SK-N-SH (cell line): ENCODE measurements around the gene ITGB5. TPM values are rescaled to one million over a fixed set of nuclear protein-coding genes. Genes with fewer than 3 reads are reported as not detected.

Experiments
- CTCF ChIA-PET: fragments of 300-600, 350-600 bp; formaldehyde crosslinking; extraction: SDS; loops from one replicate; lab custom pipeline; 2021; lab: Yijun Ruan, JAX
- POLR2A ChIA-PET: fragments of 350-600 bp; sonication (Branson Sonifier 250); formaldehyde crosslinking; extraction: SDS; loops from one replicate; lab custom pipeline; 2020; ENCODE audit warnings: antibody characterized with exemption, inconsistent platforms; lab: Yijun Ruan, JAX
- DNase-seq: peaks from one replicate; pipeline ENCODE4 v3.0.0; 2012
- H2AFZ ChIP-seq: fragments of 200-600 bp; sonication (generic); 2 replicates; pipeline ENCODE4 v1.8.1; 2016; ENCODE audit warnings: antibody characterized with exemption, mild to moderate bottlenecking, low read depth
- H3F3A ChIP-seq: fragments of 200-600 bp; sonication (generic); replicated peaks from 2 replicates; pipeline ENCODE3; 2016; ENCODE audit warnings: antibody characterized with exemption, mild to moderate bottlenecking; ENCODE audit not compliant: insufficient read depth
- H3K27ac ChIP-seq, 2 experiments: fragments of 200-500 bp in 1 of 2; fragments of 200-600 bp in 1 of 2; sonication (Bioruptor generic) in 1 of 2; sonication (generic), shearing (Covaris generic) in 1 of 2; 2 replicates each; pipeline versions ENCODE4 v1.5.1 to v1.6.1; 2014 to 2016; ENCODE audit warnings: low read depth in 2 of 2, inconsistent platforms in 1 of 2, low read length in 1 of 2, mild to moderate bottlenecking in 1 of 2, mixed read lengths in 1 of 2
- H3K27me3 ChIP-seq: fragments of 200-600 bp; sonication (generic), shearing (Covaris generic); 2 replicates; pipeline ENCODE4 v1.6.1; 2016; ENCODE audit warnings: mixed run types; ENCODE audit not compliant: insufficient read depth
- H3K36me3 ChIP-seq, 2 experiments: fragments of 200-500 bp in 1 of 2; fragments of 200-600 bp in 1 of 2; sonication (Bioruptor generic) in 1 of 2; sonication (generic) in 1 of 2; replicated peaks in 1 of 2; 2 replicates each; pipeline versions ENCODE3 to v1.5.1; 2014 to 2016; ENCODE audit warnings: low read length in 1 of 2, mild to moderate bottlenecking in 1 of 2; ENCODE audit not compliant: insufficient read depth in 2 of 2, control insufficient read depth in 1 of 2
- H3K4me1 ChIP-seq, 2 experiments: fragments of 200-500 bp in 1 of 2; fragments of 200-600 bp in 1 of 2; sonication (Bioruptor generic) in 1 of 2; sonication (generic), shearing (Covaris generic) in 1 of 2; 2 replicates each; pipeline versions ENCODE4 v1.5.1 to v1.6.1; 2014 to 2016; ENCODE audit warnings: low read depth in 1 of 2, low read length in 1 of 2, mixed run types in 1 of 2; ENCODE audit not compliant: insufficient read depth in 2 of 2, control insufficient read depth in 1 of 2
- H3K4me2 ChIP-seq: fragments of 200-600 bp; sonication (generic), shearing (Covaris generic); 2 replicates; pipeline ENCODE4 v1.6.1; 2017; ENCODE audit warnings: mixed run types
- H3K4me3 ChIP-seq, 2 experiments: fragments of 200-500 bp in 1 of 2; fragments of 200-600 bp in 1 of 2; sonication (Bioruptor generic) in 1 of 2; sonication (generic), shearing (Covaris generic) in 1 of 2; 2 replicates each; pipeline versions ENCODE4 v1.5.1 to v1.8.1; 2014 to 2016; ENCODE audit warnings: low read depth in 2 of 2, inconsistent platforms in 1 of 2, low read length in 1 of 2, mild to moderate bottlenecking in 1 of 2, mixed read lengths in 1 of 2, moderate library complexity in 1 of 2
- H3K79me2 ChIP-seq: fragments of 200-600 bp; sonication (generic); 2 replicates; pipeline ENCODE4 v1.8.1; 2017; ENCODE audit warnings: mild to moderate bottlenecking; ENCODE audit not compliant: insufficient read depth
- H3K9ac ChIP-seq: fragments of 200-600 bp; sonication (generic); 2 replicates; pipeline ENCODE4 v1.6.1; 2017; ENCODE audit warnings: mixed run types
- H3K9me2 ChIP-seq: fragments of 200-600 bp; sonication (generic); 2 replicates; pipeline ENCODE4 v1.6.1; 2017; ENCODE audit warnings: mixed run types
- H3K9me3 ChIP-seq: fragments of 200-600 bp; sonication (generic); 2 replicates; pipeline ENCODE4 v1.6.1; 2017; ENCODE audit warnings: mixed run types, mild to moderate bottlenecking, moderate library complexity
- H4K20me1 ChIP-seq: fragments of 200-600 bp; sonication (generic); 2 replicates; pipeline ENCODE4 v1.6.1; 2017; ENCODE audit warnings: mild to moderate bottlenecking, mixed run types; ENCODE audit not compliant: insufficient read depth
- CHD2 ChIP-seq: fragments of 150-350 bp; IDR thresholded peaks from 2 replicates; pipeline ENCODE4 v1.6.1; 2018; ENCODE audit warnings: low read length; ENCODE audit not compliant: partially characterized antibody
- ELF1 ChIP-seq: IDR thresholded peaks from 2 replicates; pipeline ENCODE4 v1.4.0; 2012
- EP300 ChIP-seq, 2 experiments: IDR thresholded peaks; 2 replicates each; pipeline versions ENCODE4 v1.4.0 to v1.6.1; 2012; ENCODE audit warnings: borderline replicate concordance in 1 of 2, low read depth in 1 of 2, low read length in 1 of 2
- FOXJ3 ChIP-seq: sonication (generic); formaldehyde crosslinking; IDR thresholded peaks from 2 replicates; pipeline ENCODE4 v1.5.1; 2020; ENCODE audit warnings: mild to moderate bottlenecking, missing genetic modification reagents
- FOXM1 ChIP-seq: IDR thresholded peaks from 2 replicates; pipeline ENCODE4 v1.4.0; 2012; ENCODE audit warnings: low read depth, mild to moderate bottlenecking
- GABPA ChIP-seq: IDR thresholded peaks from 2 replicates; pipeline ENCODE4 v1.4.0; 2012; ENCODE audit warnings: low read depth, mild to moderate bottlenecking
- GATA2 ChIP-seq: sonication (generic); formaldehyde crosslinking; IDR thresholded peaks from 2 replicates; pipeline ENCODE4 v1.5.0; 2020; ENCODE audit warnings: mild to moderate bottlenecking, missing genetic modification reagents
- JUND ChIP-seq: IDR thresholded peaks from 2 replicates; pipeline ENCODE4 v1.4.0; 2012
- MEF2A ChIP-seq: IDR thresholded peaks from 2 replicates; pipeline ENCODE4 v1.4.0; 2012; ENCODE audit warnings: low read depth, borderline replicate concordance
- NFIC ChIP-seq: IDR thresholded peaks from 2 replicates; pipeline ENCODE4 v1.4.0; 2012; ENCODE audit warnings: borderline replicate concordance
- RCOR1 ChIP-seq: fragments of 150-350 bp; IDR thresholded peaks from 2 replicates; pipeline ENCODE4 v1.6.1; 2017; ENCODE audit warnings: antibody characterized with exemption, low read length
- RFX5 ChIP-seq: IDR thresholded peaks from 2 replicates; pipeline ENCODE4 v1.6.1; 2012; ENCODE audit warnings: mild to moderate bottlenecking, improper control_type of control experiment, low read length
- RXRA ChIP-seq: IDR thresholded peaks from 2 replicates; pipeline ENCODE4 v1.4.0; 2012; ENCODE audit warnings: low read depth, mild to moderate bottlenecking, borderline replicate concordance
- SIN3A ChIP-seq: IDR thresholded peaks from 2 replicates; pipeline ENCODE4 v1.6.1; 2012; ENCODE audit warnings: low read depth, mild to moderate bottlenecking, low read length, moderate library complexity, borderline replicate concordance
- TCF12 ChIP-seq: IDR thresholded peaks from 2 replicates; pipeline ENCODE4 v1.4.0; 2012
- YY1 ChIP-seq: IDR thresholded peaks from 2 replicates; pipeline ENCODE4 v1.4.0; 2012; ENCODE audit warnings: low read depth, mild to moderate bottlenecking
- WGBS: methylation state at CpG from one replicate; pipeline ENCODE4 v1.1.6; 2017; ENCODE audit warnings: low lambda C conversion rate; 5-methylcytosine and 5-hydroxymethylcytosine counted together
- polyA plus RNA-seq, 3 experiments: library from polyadenylated mRNA; depleted of rRNA; stranded (reverse); fragments of >200 nt; gene quantifications; 2 replicates each; pipeline ENCODE4 v1.2.3, GENCODE V29; 2012
- TF ChIP-seq, protein P1 (sequence below): IDR thresholded peaks from 2 replicates; pipeline ENCODE4 v1.4.0; 2012; ENCODE audit warnings: low read depth, borderline replicate concordance
- TF ChIP-seq, protein P2 (sequence below): IDR thresholded peaks from 2 replicates; pipeline ENCODE4 v1.4.0; 2012; ENCODE audit warnings: low read depth, borderline replicate concordance
- TF ChIP-seq, protein P3 (sequence below): fragments of 150-350 bp; IDR thresholded peaks from 2 replicates; pipeline ENCODE4 v1.6.1; 2016; ENCODE audit warnings: mild to moderate bottlenecking, low read depth, low read length
- TF ChIP-seq, protein P4 (sequence below): IDR thresholded peaks from 2 replicates; pipeline ENCODE4; 2012

ITGB5 gene
- polyA plus RNA-seq, 1 of the 3 experiments (the other 2 are of a cell fraction), result 481 TPM

DNA sequence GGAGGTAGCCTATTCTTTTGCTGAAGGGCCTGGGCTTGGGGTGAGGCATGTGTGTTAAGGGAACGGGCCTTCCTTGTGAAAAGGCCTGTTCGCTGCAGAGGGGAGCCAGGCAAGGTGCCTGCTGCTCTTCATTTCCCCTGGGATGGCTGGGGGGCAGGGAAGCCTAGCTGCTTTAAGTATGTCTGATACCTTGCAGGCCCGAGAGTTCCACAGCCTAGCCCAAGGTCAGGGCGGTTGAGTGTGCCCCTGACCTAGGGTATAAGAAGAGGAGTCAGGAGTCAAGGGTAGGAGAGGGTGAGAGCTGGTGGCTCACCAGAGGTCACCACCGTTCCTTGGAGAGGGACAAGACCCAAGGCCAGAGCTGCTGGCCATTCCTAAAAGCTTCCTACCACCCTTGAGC, 110.3 kb downstream of the ITGB5 start:
- Histone ChIP-seq H3K9me3 (no peaks in the 10 kb centered on the region), H3K4me1 (peaks cover 51 to 92% of the 10 kb centered on the region in 2 experiments)
- POLR2A ChIA-PET, result no interaction called here
- TF ChIP-seq NFIC, result no peak
- TF ChIP-seq, protein P1, sequence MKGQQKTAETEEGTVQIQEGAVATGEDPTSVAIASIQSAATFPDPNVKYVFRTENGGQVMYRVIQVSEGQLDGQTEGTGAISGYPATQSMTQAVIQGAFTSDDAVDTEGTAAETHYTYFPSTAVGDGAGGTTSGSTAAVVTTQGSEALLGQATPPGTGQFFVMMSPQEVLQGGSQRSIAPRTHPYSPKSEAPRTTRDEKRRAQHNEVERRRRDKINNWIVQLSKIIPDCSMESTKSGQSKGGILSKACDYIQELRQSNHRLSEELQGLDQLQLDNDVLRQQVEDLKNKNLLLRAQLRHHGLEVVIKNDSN, result no peak
- TF ChIP-seq, all 33 proteins: peak for 0
- Histone ChIP-seq H3K4me3 (no peak overlapping the region), H3K4me2 (no peak overlapping the region), H3F3A (peaks cover 29% of the 10 kb centered on the region), H3K27me3 (no peaks in the 10 kb centered on the region), H4K20me1 (peaks cover 6% of the 10 kb centered on the region; the same call in 1 of the 2 replicates), H3K27ac (peak overlapping the region in 1 of 2 experiments; percentile 97; a peak in 2 of 4 replicates), H3K9ac (no peak overlapping the region), H3K9me2 (no peaks in the 10 kb centered on the region), H3K79me2 (peaks cover 8% of the 10 kb centered on the region; the same call in 1 of the 2 replicates), H3K36me3 (peaks cover 11 to 30% of the 10 kb centered on the region in 2 experiments), H2AFZ (no peak overlapping the region)
- no peak for DNase-seq
- WGBS, result 97% methylated on average over 4 of the region's 5 CpGs
- CTCF ChIA-PET, result interaction anchor here (6.6 to 12.9 kb wide), 2 partner anchors 16 to 126 kb away, joined by 40 to 114 read pairs; no protein-coding TSS in a partner anchor

DNA sequence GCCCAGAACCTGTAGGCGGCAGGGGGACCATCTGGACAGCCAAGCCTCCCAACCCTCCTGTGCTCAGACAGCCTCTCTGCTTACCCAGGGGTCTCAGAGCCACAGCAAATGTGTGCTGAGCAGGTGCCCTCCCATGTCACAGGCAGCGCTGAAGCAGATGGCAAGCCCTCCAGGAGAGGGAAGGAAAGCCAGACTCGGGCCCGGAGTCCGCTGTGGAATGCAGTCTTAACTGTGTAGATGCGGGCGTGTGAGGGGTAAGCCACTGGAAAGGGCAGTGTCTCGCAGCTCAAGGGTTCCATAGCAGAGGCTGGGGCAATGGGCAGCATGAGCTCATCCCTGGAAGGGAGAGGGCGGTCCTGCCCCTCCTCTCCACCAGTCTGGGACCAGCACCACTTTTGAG, 111.3 kb downstream of the ITGB5 start:
- H3K27me3 ChIP-seq, result no peaks in the 10 kb centered on the region
- WGBS, result 94% methylated on average over 9 of the region's 9 CpGs
- no peak overlapping the region for H3K9ac ChIP-seq
- H4K20me1 ChIP-seq, result peaks cover 6% of the 10 kb centered on the region; the same call in 1 of the 2 replicates
- H3F3A ChIP-seq, result peaks cover 37% of the 10 kb centered on the region
- H3K36me3 ChIP-seq, result peaks cover 16 to 30% of the 10 kb centered on the region in 2 experiments
- no peak overlapping the region for H3K4me3 ChIP-seq
- H3K4me2 ChIP-seq, result no peak overlapping the region
- ChIA-PET CTCF (interaction anchor here (6.6 kb wide), 1 partner anchor 15 kb away, joined by 40 read pairs; no protein-coding TSS in a partner anchor), POLR2A (interaction anchor here (0.6 kb wide), 1 partner anchor 60 kb away, joined by 3 read pairs; no protein-coding TSS in a partner anchor)
- H3K79me2 ChIP-seq, result peaks cover 10% of the 10 kb centered on the region; the same call in 1 of the 2 replicates
- TF ChIP-seq SIN3A (no peak), CHD2 (no peak), FOXM1 (no peak), JUND (no peak), FOXJ3 (CRISPR knock-in tag) (no peak), RFX5 (no peak), TCF12 (no peak), RXRA (no peak), GABPA (no peak), ELF1 (no peak), MEF2A (no peak), NFIC (no peak), EP300 (IDR thresholded peaks at IDR 0.05; ENCODE audit: borderline replicate concordance in 1 of 2, low read depth in 1 of 2, low read length in 1 of 2) (no peak), YY1 (no peak), RCOR1 (no peak), GATA2 (no peak)
- TF ChIP-seq, protein P1, result no peak
- TF ChIP-seq, protein P2, sequence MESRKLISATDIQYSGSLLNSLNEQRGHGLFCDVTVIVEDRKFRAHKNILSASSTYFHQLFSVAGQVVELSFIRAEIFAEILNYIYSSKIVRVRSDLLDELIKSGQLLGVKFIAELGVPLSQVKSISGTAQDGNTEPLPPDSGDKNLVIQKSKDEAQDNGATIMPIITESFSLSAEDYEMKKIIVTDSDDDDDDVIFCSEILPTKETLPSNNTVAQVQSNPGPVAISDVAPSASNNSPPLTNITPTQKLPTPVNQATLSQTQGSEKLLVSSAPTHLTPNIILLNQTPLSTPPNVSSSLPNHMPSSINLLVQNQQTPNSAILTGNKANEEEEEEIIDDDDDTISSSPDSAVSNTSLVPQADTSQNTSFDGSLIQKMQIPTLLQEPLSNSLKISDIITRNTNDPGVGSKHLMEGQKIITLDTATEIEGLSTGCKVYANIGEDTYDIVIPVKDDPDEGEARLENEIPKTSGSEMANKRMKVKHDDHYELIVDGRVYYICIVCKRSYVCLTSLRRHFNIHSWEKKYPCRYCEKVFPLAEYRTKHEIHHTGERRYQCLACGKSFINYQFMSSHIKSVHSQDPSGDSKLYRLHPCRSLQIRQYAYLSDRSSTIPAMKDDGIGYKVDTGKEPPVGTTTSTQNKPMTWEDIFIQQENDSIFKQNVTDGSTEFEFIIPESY, result no peak
- TF ChIP-seq, protein P3, sequence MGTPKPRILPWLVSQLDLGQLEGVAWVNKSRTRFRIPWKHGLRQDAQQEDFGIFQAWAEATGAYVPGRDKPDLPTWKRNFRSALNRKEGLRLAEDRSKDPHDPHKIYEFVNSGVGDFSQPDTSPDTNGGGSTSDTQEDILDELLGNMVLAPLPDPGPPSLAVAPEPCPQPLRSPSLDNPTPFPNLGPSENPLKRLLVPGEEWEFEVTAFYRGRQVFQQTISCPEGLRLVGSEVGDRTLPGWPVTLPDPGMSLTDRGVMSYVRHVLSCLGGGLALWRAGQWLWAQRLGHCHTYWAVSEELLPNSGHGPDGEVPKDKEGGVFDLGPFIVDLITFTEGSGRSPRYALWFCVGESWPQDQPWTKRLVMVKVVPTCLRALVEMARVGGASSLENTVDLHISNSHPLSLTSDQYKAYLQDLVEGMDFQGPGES, result no peak
- TF ChIP-seq, protein P4, sequence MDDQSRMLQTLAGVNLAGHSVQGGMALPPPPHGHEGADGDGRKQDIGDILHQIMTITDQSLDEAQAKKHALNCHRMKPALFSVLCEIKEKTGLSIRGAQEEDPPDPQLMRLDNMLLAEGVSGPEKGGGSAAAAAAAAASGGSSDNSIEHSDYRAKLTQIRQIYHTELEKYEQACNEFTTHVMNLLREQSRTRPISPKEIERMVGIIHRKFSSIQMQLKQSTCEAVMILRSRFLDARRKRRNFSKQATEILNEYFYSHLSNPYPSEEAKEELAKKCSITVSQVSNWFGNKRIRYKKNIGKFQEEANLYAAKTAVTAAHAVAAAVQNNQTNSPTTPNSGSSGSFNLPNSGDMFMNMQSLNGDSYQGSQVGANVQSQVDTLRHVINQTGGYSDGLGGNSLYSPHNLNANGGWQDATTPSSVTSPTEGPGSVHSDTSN, result no peak
- no peaks in the 10 kb centered on the region for H3K9me3 ChIP-seq
- no peaks in the 10 kb centered on the region for H3K9me2 ChIP-seq
- H2AFZ ChIP-seq, result no peak overlapping the region
- no peak for DNase-seq
- H3K4me1 ChIP-seq, result peaks cover 51 to 91% of the 10 kb centered on the region in 2 experiments
- peak overlapping the region in 1 of 2 experiments; percentile 97; a peak in 2 of 4 replicates for H3K27ac ChIP-seq
